Nephron progenitor cell (in vitro differentiated cells): ENCODE data around the gene ATP6V1C2.

ENCODE experiments used
- DNase-seq: peaks from one replicate; pipeline ENCODE4 v3.0.0; 2021
- H3K27ac Mint-ChIP-seq: 2 replicates; pipeline ENCODE4 v1.8.0; 2021; ENCODE audit warnings: mild to moderate bottlenecking, moderate library complexity, mixed read lengths
- H3K27me3 Mint-ChIP-seq: 2 replicates; pipeline ENCODE4 v1.8.0; 2021; ENCODE audit warnings: mild to moderate bottlenecking, low read depth, mixed read lengths; ENCODE audit not compliant: poor library complexity
- H3K36me3 Mint-ChIP-seq: 2 replicates; pipeline ENCODE4 v1.8.0; 2021; ENCODE audit warnings: low read depth, mixed read lengths
- H3K4me1 Mint-ChIP-seq: 2 replicates; pipeline ENCODE4 v1.8.0; 2021; ENCODE audit warnings: mixed read lengths
- H3K4me3 Mint-ChIP-seq: 2 replicates; pipeline ENCODE4 v1.8.0; 2021; ENCODE audit warnings: mild to moderate bottlenecking, moderate library complexity, mixed read lengths
- H3K9me3 Mint-ChIP-seq: 2 replicates; pipeline ENCODE4 v1.8.0; 2021; ENCODE audit warnings: mild to moderate bottlenecking, moderate library complexity, mixed read lengths
- TF ChIP-seq, protein P1 (sequence below): fragments of 200-600 bp; sonication (generic); IDR thresholded peaks from 2 replicates; pipeline ENCODE4 v1.5.0; 2021; ENCODE audit warnings: antibody characterized with exemption

Gene ATP6V1C2

DNA sequence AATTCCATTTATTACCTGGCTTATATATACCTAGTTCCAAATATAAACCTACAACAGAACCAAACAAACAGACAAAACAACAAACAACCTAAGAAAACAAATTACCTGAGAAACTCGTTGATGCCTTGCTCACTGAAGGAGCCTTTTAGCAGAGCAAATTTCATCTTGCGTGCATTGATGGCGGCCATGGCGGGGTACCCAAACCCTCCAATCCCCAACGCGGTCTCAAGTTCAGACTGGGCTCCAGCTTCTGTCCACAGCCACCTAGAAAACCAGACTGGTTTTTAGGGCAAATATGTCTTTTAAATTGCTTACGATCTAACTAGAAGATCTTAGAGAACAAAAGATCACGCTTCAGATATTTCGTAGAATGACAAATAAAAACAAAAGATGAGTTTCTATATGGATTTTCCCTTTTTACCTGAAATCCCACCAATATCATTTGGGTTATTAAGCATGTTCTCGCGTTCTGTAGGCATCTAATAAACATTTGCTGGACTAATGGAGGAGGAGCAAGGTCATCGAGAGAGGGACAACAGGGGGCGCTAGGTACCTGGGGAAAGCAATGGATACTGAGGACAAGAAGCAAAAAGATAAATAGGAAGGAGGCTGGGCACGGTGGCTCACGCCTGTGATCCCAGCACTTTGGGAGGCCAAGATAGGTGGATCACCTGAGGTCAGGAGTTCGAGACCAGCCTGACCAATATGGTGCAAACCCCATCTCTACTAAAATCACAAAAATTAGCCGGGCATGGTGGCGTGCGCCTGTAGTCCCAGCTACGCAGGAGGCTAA, 65.9 kb downstream of the ATP6V1C2 start:
- peaks cover 89% of the 10 kb centered on the region for H3K36me3 Mint-ChIP-seq
- peak; percentile 34 for DNase-seq

DNA sequence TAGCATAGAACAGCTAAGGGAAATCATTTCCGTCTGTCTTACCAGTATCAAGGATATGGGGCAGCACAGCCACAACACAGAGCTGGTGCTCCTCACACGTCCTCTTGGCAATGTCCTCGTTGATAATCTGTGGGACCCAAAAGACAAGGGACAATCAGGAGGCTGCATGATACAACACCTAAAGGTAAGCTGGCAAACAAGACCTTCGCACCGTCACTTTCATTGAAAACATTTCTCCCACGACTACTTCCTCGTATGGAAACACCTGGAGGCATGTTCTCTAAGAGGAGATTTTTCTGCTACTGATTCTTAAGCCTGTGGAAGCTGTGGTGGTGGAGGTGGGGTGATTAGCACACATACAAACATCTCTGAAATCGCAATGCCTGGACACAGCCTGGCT, 67.4 kb downstream of the ATP6V1C2 start:
- no peak overlapping the region for H3K4me3 Mint-ChIP-seq
- H3K27ac Mint-ChIP-seq: peak overlapping the region; percentile 85
- H3K4me1 Mint-ChIP-seq: no peaks in the 10 kb centered on the region
- no peaks in the 10 kb centered on the region for H3K9me3 Mint-ChIP-seq
- TF ChIP-seq, protein P1, sequence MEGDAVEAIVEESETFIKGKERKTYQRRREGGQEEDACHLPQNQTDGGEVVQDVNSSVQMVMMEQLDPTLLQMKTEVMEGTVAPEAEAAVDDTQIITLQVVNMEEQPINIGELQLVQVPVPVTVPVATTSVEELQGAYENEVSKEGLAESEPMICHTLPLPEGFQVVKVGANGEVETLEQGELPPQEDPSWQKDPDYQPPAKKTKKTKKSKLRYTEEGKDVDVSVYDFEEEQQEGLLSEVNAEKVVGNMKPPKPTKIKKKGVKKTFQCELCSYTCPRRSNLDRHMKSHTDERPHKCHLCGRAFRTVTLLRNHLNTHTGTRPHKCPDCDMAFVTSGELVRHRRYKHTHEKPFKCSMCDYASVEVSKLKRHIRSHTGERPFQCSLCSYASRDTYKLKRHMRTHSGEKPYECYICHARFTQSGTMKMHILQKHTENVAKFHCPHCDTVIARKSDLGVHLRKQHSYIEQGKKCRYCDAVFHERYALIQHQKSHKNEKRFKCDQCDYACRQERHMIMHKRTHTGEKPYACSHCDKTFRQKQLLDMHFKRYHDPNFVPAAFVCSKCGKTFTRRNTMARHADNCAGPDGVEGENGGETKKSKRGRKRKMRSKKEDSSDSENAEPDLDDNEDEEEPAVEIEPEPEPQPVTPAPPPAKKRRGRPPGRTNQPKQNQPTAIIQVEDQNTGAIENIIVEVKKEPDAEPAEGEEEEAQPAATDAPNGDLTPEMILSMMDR: no peak
- no peak for DNase-seq
- H3K36me3 Mint-ChIP-seq: peaks cover 89% of the 10 kb centered on the region
- peaks cover 3% of the 10 kb centered on the region for H3K27me3 Mint-ChIP-seq

More for the DNA sequence above, 65.9 kb downstream of the ATP6V1C2 start:
- H3K27me3 Mint-ChIP-seq: peaks cover 3% of the 10 kb centered on the region
- no peak overlapping the region for H3K4me3 Mint-ChIP-seq
- no peak overlapping the region for H3K27ac Mint-ChIP-seq
- no peaks in the 10 kb centered on the region for H3K4me1 Mint-ChIP-seq
- H3K9me3 Mint-ChIP-seq: no peaks in the 10 kb centered on the region
- TF ChIP-seq, protein P1: no peak

DNA sequence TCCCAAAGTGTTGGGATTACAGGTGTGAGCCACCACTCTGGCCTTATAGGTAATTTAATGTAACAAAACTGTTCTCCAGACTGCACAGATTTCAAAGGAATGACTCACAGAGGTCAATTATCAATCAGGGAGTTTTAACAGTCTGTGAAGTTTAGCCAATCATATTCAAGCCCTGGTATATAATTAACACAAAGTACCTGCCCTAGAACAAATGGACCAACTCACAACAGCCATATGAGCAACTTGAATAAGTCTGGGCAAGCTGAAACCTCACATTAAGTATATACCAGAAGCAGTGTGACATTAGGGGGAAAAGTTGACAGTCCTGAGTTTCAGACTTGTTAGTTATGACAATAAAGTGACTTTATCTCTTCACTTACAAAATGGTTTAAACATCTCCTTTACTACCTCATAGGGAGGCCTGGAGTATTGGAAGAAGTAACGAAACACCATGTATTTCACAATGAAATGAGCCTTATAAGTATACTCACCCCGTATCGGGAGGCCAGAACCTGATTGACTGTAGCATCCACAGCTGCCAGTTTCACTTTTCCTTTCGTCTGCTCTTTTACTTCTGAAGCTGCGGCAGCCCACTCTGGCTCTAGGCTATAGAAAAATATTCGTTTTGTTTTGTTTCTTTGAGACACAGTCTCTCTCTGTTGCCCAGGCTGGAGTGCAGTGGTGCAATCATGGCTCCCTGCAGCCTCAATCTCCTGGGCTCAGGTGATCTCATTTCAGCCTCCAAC, 69.0 kb downstream of the ATP6V1C2 start:
- Mint-ChIP-seq H3K4me1 (no peaks in the 10 kb centered on the region), H3K4me3 (no peak overlapping the region), H3K27ac (no peak overlapping the region), H3K36me3 (peaks cover 83% of the 10 kb centered on the region), H3K9me3 (no peaks in the 10 kb centered on the region), H3K27me3 (peaks cover 3% of the 10 kb centered on the region)
- DNase-seq: no peak
- TF ChIP-seq, protein P1: no peak

DNA sequence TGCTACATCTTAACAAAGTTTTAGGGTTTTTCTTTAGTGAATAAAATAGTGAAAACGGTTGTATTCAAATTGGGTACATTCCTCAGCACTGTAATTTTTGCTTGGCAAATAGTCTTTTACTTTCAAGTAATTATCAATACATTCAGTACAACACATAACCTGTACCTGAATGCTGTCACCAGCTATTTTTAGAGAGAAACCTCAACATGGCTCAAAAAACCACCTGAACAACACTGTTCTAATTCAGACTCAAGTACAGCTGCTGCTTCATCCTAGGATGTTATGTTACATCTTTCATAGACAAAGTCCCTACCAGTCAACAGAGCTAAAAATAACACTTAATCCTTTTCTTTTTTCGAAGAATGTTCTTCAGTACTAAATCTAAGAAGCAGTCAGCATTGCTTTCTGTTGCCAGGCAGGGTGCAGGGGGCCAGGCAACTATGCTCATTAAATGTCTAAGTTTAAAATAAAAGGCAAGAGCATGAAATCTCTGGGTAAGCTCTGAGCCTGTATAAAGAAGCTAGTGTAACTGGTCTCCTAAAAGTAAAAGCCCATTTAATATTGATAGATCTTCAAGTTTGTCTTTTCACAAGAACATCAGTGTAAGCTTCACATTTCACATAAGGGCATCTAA, 70.7 kb downstream of the ATP6V1C2 start:
- Mint-ChIP-seq H3K4me1 (no peaks in the 10 kb centered on the region), H3K36me3 (peaks cover 86% of the 10 kb centered on the region), H3K27me3 (peaks cover 3% of the 10 kb centered on the region), H3K9me3 (no peaks in the 10 kb centered on the region), H3K27ac (peak overlapping the region; percentile 41), H3K4me3 (no peak overlapping the region)
- TF ChIP-seq, protein P1: no peak
- DNase-seq: no peak

DNA sequence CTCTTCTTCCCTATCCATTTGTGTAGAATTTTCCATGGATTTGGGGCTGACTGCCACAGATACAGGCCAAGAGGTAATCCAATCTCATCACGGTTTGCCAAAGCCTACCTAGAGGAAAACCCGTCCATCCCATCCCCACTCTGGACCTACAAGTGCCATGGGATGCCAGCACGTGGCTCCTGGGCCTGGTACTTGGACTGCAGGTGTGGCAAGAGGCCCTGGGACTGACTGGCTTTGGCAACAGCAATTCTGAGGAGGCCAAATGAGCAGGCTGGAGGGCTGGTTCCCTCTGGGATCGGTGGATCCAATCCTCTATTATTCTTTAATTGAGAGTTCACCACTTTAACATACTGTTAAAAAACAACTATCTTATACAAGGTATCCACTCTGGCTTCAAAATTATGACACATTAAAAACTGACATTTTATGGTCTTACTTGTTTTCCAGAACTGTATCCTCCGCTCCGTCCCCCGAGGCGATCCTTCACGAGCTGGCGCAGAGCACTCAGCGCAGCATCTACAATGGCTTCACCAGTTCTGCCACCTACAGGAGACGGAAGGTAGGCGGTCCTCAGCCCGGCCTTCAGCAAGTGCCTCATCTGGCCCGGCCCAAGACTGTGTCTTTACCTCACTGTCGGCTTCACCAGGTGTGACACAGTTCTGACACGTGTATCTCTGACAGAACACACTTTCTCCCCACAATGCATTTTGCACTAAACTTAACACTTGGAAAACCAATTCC, 71.4 kb downstream of the ATP6V1C2 start:
- peaks cover 86% of the 10 kb centered on the region for H3K36me3 Mint-ChIP-seq
- H3K9me3 Mint-ChIP-seq: no peaks in the 10 kb centered on the region
- no peak overlapping the region for H3K4me3 Mint-ChIP-seq
- H3K27me3 Mint-ChIP-seq: peaks cover 3% of the 10 kb centered on the region
- DNase-seq: no peak
- TF ChIP-seq, protein P1: no peak
- no peaks in the 10 kb centered on the region for H3K4me1 Mint-ChIP-seq
- H3K27ac Mint-ChIP-seq: peak overlapping the region; percentile 41
